Transverse colon (tissue), 4 donors: ENCODE measurements around the gene PTPRJ.

Experiments used
- EP300 ChIP-seq: sonication (generic); formaldehyde crosslinking; IDR thresholded peaks from one replicate; pipeline ENCODE4 v1.6.1; 2017; ENCODE audit warnings: antibody characterized with exemption, low read depth
- POLR2A ChIP-seq: fragments of 450-650 bp; IDR thresholded peaks from one replicate; pipeline ENCODE4 v1.6.1; 2016; ENCODE audit warnings: antibody characterized with exemption, mild to moderate bottlenecking, moderate library complexity
- POLR2AphosphoS5 ChIP-seq, 3 donors: sonication (generic); formaldehyde crosslinking; IDR thresholded peaks; one replicate each; pipeline ENCODE4 v1.6.1; 2016; ENCODE audit warnings: antibody characterized with exemption in 3 of 3
- TF ChIP-seq, protein P1 (sequence below), 5 experiments: fragments of 200-600 bp in 3 of 5; fragments of 450-650 bp in 2 of 5; sonication (generic) in 3 of 5; IDR thresholded peaks; 1 replicate in 2 of 5; 2 replicates in 3 of 5; pipeline ENCODE4 v1.5.1; 2016 to 2017; ENCODE audit warnings: antibody characterized with exemption in 5 of 5, inconsistent platforms in 3 of 5, mild to moderate bottlenecking in 2 of 5, moderate library complexity in 1 of 5

GRCh38 chr11:47991894-47992293, 11.5 kb downstream of the PTPRJ start:
- TF ChIP-seq EP300 (no peak), POLR2AphosphoS5 (IDR thresholded peaks at IDR 0.05) (no peak), POLR2A (no peak)
- TF ChIP-seq, protein P1, sequence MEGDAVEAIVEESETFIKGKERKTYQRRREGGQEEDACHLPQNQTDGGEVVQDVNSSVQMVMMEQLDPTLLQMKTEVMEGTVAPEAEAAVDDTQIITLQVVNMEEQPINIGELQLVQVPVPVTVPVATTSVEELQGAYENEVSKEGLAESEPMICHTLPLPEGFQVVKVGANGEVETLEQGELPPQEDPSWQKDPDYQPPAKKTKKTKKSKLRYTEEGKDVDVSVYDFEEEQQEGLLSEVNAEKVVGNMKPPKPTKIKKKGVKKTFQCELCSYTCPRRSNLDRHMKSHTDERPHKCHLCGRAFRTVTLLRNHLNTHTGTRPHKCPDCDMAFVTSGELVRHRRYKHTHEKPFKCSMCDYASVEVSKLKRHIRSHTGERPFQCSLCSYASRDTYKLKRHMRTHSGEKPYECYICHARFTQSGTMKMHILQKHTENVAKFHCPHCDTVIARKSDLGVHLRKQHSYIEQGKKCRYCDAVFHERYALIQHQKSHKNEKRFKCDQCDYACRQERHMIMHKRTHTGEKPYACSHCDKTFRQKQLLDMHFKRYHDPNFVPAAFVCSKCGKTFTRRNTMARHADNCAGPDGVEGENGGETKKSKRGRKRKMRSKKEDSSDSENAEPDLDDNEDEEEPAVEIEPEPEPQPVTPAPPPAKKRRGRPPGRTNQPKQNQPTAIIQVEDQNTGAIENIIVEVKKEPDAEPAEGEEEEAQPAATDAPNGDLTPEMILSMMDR (IDR thresholded peaks at IDR 0.05) = no peak
